Stimulated activated CD4-positive, alpha-beta T cell treated with anti-CD3 and anti-CD28 coated beads, Interleukin-12 subunit alpha, Interleukin-12 subunit beta, amount 100 ng/mL, for 24 hours (primary cell): Measurements from ENCODE around the gene NEK7.
"Not testable (repeated sequence)": the region's sequence is repeated elsewhere in the genome, so short reads cannot be mapped to it uniquely, and the experiment has no call there.

Source experiments
- DNase-seq, 2 experiments: peaks; one replicate each; pipeline ENCODE4 v3.0.0-alpha.2; 2020; ENCODE audit warnings: low read depth in 2 of 2

NEK7 gene

DNA sequence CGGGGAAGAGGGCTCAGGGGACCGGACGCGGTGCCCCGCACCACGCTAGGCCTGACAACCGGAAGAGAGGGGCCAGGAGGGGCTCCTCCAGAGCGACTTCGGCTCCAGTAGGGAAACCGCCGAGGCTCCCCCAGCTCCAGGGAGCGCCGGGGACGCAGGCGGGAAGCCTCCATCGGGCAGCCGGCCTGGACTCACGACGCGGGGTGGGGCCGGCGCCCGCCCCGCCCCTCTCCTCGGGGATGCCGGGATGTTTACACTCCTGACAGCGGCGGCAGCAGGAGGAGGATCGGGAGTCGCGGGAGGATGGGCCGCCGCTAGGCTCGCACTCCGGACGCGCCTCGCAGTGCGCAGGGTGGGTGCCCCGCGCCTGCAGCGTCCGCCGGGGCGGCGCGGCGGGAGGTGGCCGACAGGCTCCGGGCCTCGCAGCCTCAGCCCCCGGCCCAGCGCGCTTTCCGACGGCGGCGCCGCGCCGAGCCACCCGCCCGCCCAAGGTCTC lies at the start of gene NEK7:
NEK7 (plus strand) TSS at position 254 of the 496 bp plus-strand sequence. CDS start 75,583 bp downstream, outside the sequence.
- DNase-seq = peak; percentile 43 to 58

DNA sequence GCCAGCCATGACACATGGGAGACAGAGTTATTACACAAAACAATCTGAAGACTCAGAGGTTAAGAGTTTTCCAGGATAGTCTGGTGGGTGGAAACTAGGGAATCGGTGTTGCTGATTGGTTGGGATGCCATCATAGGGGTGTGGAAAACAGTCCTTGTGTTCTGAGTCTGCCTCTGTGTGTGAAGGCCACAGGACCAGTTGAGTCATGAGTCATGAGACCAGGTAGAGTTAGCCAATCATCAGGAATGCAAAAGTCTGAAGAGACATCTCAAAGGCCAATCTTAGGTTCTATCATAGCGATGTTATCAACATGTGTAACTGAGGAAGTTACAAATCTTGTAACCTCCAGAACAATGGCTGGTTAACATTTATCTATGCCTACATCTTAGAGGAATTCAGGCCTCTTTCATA lies 49.7 kb upstream of the NEK7 start:
- no peak for DNase-seq

GRCh38 chr1:198108636-198109370 lies 48.0 kb upstream of the NEK7 start:
- no peak for DNase-seq

DNA sequence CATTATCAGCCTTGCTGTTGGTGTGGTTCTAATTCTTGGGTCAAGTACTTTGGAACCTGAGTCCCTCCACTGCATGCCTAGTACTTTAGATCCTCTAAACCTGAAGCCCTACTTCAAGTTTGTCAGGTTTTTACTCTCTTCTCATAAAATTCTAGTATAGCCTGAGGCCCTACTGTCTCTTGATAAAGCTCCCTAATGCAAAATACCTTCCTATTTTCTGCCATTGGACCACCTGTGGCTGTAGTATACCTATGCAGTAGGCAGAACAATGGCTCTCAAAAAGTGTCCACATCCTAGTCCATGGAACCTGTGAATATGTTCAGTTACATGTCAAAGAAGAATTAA lies 47.5 kb upstream of the NEK7 start:
- no peak for DNase-seq

DNA sequence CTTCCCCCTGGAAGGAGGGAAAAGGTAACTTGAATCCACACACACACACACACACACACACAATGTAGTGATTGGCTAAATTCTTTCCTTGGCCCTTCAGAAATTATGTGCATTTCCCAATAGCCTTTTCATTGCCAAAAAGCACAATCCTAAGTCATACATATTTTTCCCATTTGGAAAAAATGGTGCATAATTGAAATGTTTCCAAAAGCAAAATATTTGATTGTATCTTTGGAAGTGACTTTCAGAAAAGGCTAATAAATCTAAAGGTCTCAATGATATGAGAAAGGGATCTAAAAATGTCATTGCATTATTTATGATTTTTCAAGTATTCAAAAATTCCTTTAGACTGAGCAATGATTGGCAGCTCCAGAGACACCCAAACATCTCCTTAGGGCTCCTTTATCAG lies 43.5 kb upstream of the NEK7 start:
- no peak for DNase-seq

DNA sequence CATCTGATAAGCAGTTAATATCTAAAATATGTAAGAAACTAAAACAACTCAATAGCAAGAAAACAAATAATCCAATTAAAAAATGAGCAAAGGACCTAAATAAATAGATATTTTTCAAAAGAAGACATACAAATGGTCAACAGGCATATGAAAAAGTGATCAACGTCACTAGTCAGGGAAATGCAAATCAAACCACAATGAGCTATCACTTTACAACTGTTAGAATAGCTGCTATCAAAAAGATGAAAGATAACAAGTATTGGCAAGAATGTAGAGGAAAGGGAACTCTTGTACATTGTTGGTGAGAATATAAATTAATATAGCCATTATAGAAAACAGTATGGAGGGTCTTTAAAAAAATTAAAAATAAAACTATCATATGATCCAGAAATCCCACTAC lies 40.7 kb upstream of the NEK7 start:
- DNase-seq = no peak

DNA sequence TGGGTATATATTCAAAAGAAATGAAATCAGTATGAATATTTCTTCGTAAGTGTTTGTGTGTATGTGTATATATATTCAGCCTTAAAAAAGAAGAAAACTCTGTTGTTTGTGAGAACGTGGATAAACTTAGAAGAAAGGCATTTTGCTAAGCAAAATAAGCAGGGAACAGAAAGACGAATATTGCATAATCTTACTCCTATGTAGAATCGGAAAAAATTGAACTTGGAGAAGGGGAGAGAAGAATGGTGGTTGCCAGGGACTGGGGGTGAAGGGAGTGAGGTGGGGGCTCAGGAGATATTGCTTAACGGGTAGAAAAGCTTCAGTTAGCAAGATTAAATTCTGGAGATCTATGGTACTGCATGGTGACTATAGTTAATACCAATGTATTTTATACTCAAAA lies 40.3 kb upstream of the NEK7 start:
- DNase-seq = no peak

- no peak for DNase-seq
These were observed 39.5 kb upstream of the NEK7 start for GRCh38 chr1:198117267-198117666.

- no peak for DNase-seq
These were observed 38.7 kb upstream of the NEK7 start for GRCh38 chr1:198118134-198118533.

DNA sequence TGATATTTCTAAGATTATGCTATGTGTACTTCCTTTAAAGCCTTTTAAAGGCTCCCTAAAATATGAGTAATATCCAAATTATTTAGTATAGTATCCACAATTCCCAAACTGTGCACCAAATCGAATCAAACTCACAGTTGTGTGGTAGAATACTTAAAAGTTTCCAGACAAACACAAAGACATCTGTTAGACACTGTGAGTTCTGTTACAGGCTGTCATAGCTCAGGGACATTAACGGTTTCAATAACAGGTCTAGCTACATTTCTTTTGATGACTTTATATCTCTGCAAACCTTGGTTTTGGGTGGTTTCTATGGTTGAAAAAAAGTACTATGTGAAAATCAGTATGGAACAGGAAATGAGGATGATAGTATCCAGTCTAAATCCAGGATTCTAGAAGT lies 36.9 kb upstream of the NEK7 start:
- DNase-seq = no peak

DNA sequence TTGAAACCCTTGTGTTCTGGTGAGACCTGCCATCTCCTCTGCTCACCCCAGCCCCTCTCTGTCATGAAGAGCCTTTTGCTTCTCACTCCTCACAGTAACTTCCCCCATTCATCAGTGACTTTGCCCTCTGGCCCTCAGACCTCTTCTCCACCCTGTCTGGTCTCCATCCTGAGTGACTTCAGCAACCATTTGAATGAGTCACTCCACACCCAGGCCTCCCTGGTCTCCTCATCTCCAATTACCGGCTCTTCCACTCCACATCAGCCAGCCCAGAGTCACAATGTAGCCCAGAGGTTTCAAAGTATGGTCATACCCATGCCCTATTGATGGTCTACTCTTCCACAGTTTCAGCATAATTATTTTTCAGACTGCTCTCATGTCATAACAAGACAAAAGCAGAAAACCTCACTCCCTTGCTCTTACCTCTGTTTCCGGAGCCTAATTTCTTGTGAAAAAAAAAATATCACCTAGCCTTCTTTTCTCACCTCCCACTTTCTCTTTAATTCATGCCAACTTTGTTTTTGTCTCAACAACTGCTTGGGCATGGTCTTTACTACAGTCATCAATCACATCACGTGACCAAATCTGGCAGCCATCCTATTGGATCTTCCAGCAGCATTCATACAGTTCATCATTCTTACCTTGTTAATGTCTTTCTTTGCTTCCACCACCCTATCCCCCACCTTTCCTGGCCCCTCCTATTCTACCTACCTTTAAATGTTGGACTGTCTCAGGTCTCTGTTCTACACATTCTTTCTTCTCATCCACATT lies 35.6 kb upstream of the NEK7 start:
- DNase-seq = no peak

DNA sequence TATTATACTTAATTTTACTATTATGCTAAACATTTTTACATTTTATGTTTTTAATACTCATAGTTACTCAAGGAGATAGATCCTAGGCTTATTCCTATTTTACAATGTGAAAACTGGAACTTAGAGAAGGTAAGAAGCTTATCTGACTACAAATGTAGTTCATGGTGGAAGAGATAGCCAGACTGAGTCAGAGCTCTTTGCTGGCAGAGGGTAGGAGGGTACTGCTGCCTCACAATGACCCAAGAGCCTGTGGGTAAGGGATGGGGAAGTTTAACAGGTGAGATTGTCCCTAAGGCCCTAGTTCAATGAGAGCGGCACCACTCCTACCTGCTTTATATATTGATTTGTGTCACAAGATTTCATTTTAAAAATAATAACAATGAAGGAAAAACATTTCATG lies 34.1 kb upstream of the NEK7 start:
- no peak for DNase-seq

DNA sequence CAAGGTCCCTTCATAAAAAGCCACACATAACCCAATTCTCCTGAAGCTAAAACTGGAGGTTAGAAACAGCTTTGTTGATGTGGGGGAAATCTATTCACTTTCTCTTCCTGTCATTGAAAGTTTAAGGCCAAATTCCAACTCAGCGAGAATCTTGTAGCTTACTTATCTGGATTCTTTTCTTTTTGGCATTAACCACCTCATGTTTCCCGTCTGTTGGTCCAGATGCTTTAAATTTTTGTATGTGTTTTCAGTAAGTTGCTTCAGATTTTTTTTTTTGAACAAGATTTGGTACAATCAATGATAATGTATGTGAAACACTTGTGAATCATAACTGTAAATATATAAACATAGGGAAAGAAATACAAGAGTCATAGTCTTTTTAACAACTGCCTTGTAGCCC lies 33.7 kb upstream of the NEK7 start:
- DNase-seq = no peak

DNA sequence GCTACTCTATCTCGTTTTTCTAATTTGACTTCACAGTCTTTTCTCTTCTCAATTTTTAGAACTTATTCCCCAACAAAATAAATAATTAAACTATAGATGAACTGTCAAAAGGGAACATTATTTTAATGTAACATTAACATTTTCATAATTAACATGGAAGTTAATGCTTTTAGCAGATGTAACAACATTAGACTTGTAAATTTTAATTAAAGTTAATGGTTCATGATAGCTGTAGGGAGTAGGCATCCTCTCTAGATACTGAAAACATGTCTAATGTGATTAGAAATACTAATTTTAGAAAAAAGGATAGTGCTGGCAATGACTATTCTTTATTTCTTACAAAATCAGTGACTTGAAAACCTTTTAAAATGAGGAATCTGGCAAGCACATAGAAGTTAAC lies 32.1 kb upstream of the NEK7 start:
- DNase-seq = no peak

DNA sequence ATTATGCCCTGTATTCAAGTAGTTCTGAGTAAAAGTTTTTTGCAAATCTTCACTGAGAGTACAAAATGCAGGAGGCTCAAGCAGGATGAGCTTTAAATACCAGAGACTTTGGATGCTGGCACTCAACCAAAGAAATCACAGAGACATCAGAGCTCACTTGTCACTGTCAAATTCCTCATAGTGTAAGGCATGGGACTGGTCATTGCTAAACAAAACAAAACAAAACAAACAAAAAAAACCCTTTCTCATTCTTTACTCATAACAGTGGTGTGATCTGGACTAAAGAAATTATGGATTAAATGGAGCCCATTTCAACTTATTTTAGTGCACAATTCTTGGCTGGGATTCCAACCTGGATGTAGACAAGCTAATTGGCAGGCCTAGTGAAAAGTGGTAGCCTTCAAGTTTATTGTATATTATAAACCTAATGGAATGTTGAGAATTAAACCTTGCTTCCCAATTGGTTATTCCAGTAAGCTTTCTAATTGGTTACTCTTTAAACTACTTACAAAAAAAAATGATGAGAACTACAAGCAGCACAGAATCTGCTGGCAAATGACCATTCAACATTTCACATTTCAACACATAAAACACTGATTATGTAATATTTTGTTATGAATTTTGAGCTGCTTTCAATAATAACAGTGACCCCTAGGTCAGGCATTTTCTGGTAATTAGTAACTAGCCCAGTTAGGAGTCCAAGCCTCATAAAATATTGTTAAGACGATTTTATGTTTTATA lies 30.6 kb upstream of the NEK7 start:
- DNase-seq = no peak

- DNase-seq = no peak
These were observed 28.3 kb upstream of the NEK7 start for GRCh38 chr1:198128533-198128932.

DNA sequence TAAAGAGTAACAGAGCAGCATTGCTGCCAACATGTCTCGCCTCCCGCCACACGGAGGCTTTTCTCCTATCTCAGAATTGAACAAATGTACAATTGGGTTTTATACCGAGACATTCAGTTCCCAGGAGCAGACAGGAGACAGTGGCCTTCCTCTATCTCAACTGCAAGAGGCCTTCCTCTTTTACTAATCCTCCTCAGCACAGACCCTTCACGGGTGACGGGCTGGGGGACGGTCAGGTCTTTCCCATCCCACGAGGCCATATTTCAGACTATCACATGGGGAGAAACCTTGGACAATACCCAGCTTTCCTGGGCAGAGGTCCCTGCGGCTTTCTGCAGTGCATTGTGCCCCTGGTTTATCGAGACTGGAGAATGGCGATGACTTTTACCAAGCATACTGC lies 26.7 kb upstream of the NEK7 start:
- not testable (repeated sequence) for DNase-seq

DNA sequence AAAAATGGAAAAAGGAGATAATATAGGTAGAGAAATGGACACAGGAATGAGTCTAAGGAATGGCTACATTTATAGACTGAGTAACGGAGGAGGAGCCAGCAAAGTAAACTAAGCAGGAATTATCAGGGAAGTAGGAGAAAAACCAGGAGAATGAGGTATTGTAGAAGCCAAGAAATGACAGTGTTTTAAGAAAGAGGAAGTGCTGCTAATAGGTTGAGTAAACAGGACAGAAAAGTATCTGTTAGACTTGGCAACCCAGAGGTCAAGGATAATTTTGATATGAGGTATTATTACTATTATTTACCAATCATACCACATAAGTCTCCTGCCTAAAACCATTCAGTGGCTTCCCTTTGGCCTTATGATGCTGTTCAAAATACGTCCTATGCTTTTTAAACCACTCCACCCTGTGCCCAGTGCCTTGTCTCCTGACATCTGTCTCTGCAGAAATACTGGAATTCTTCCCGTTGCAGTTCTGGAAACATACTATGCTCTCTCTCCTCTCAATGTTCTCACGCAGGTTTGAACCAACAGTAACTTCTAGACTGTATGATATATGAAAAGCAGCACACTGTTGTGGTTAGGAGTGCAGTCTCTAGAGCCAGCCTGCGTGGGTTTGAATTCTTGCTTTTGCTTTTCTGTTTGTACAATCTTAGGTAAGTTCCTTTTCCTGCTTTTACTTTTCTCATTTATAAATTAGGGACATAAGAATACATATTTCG lies 24.6 kb upstream of the NEK7 start:
- no peak for DNase-seq

GRCh38 chr1:198134252-198134651 lies 22.5 kb upstream of the NEK7 start:
- DNase-seq = no peak

GRCh38 chr1:198135366-198135765 lies 21.4 kb upstream of the NEK7 start:
- DNase-seq = no peak

DNA sequence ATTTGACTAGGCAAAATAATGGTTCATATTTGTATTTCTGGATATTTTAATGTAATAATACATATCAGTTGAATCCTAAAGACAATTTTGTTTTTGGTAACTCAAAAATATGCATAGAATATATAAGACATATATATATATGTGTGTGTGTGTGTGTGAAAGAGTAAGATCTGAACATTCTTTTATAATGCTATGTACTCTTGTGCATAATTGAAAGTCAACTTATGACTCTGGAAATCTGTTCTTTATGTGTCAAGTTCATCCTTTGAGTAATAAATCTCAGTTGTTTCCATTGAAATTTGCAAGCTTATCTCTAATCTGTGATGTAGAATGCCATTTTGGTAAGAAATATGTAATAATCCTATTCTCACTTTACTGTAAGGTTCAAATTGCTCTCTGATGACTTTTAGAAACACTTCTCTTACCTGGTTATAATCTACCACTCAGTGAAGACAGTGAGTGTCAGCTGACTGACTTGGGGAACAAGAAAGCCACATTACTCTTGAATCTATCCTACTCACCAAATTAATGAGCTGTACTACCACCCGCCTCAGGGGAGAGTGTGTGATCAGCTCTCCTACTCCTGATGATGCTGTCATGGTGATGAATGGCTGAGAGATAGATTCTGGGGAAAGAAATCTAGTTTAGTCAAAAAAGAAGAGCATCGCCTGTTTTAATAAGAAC lies 15.0 kb upstream of the NEK7 start:
- DNase-seq = no peak
